ENCODE measurements around the gene INPP5B. TPM values are rescaled to one million over a fixed set of nuclear protein-coding genes. Genes with fewer than 3 reads are reported as not detected.

Gene INPP5B
- total and polyA plus RNA-seq, 2 experiments from 2014 or later = 6.9 to 29.1 TPM

DNA sequence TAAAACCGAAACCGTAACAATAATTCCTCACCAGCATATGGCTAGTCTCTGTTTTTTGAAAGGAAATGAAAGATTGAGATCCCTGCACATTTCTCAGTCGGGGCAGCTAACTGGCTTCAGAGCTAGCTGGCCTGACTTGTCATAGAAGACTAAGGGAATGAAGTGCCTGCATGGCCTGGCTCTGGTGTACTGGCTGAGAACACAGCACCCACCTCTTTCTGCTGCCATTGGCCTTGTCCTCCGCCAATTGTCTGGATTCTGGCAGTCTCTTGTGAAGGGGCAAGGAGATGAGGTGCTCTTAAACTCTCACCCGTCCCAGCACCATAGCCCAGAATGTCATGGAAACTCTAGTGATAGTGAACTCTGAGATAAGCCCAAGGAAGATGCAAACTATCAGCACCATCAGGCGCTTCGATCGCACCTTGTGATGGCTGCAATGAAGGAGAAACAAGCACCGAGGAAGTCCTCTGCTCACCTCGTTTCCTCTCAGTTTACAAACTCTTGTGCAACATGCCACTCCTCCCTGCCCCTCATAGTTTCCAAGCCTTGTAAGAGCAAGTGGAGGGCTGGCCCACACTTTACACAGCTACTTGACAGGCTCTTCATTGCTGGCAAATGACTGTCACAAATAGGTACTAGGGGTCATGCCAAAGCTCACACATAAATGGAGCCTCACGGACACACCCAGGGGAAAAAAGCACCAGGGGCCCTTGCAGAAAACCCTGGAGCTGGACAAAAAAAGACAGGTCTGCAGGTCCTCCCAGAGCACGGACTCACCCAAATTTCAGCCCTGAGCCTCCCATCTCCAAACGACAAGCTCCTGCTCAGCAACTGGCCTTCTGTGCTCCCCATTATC lies 16.4 kb downstream of the INPP5B start (continued):
- TF ChIP-seq, protein P1, sequence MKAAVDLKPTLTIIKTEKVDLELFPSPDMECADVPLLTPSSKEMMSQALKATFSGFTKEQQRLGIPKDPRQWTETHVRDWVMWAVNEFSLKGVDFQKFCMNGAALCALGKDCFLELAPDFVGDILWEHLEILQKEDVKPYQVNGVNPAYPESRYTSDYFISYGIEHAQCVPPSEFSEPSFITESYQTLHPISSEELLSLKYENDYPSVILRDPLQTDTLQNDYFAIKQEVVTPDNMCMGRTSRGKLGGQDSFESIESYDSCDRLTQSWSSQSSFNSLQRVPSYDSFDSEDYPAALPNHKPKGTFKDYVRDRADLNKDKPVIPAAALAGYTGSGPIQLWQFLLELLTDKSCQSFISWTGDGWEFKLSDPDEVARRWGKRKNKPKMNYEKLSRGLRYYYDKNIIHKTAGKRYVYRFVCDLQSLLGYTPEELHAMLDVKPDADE (IDR thresholded peaks at IDR 0.05) = no peak
- TF ChIP-seq JUNB (IDR thresholded peaks at IDR 0.05; ENCODE audit: unreplicated experiment) (no peak), CREB1 (CRISPR knock-in tag; IDR thresholded peaks at IDR 0.05; ENCODE audit: low read depth) (no peak), ZNF331 (CRISPR knock-in tag; IDR thresholded peaks at IDR 0.05; ENCODE audit: low read depth) (no peak), NANOG (IDR thresholded peaks at IDR 0.05; ENCODE audit: borderline replicate concordance) (no peak), EZH2 (IDR thresholded peaks at IDR 0.05; ENCODE audit: low read depth, unreplicated experiment) (no peak), STAT1 (IDR thresholded peaks at IDR 0.05; ENCODE audit: unreplicated experiment) (no peak), POLR2AphosphoS5 (IDR thresholded peaks at IDR 0.05; ENCODE audit: low read depth) (no peak)
- TF ChIP-seq, protein P2, sequence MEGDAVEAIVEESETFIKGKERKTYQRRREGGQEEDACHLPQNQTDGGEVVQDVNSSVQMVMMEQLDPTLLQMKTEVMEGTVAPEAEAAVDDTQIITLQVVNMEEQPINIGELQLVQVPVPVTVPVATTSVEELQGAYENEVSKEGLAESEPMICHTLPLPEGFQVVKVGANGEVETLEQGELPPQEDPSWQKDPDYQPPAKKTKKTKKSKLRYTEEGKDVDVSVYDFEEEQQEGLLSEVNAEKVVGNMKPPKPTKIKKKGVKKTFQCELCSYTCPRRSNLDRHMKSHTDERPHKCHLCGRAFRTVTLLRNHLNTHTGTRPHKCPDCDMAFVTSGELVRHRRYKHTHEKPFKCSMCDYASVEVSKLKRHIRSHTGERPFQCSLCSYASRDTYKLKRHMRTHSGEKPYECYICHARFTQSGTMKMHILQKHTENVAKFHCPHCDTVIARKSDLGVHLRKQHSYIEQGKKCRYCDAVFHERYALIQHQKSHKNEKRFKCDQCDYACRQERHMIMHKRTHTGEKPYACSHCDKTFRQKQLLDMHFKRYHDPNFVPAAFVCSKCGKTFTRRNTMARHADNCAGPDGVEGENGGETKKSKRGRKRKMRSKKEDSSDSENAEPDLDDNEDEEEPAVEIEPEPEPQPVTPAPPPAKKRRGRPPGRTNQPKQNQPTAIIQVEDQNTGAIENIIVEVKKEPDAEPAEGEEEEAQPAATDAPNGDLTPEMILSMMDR (conservative IDR thresholded peaks at IDR 0.05; ENCODE audit: low read depth in 2 of 2) = no peak

DNA sequence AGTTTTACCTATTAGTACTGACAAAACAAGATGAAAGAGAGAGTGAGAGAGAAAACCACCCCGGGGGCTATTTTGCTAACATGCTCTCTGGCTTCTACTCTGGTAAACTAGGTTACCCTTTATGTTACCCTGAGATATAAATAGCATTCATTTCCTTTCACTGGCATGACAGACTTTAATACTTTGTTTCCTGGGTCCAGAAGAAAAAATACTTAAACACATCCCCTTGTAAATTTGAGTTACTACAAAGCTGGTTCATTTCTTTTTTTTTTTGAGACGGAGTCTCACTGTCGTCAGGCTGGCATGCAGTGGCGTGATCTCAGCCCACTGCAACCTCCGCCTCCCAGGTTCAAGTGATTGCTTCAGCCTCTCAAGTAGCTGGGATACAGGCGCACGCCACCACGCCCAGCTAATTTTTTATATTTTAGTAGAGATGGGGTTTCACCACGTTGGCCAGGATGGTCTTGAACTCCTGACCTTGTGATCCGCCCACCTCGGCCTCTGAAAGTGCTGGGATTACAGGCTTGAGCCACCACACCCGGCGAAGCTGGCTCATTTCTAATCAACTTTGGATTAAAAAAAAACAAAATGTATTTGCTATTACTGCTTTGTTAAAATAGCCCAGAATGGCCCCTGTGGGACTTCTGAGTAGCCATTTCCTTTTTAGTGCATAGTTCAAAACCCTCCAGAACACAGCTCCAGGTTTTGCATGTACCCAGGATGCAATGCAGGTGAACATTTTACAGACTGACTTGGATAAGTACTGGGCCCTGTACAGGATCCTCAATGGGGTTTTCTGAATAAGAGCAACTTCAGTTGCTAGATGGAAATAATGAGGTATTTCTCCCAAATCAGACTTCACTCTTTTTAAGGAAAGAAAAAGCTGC lies 20.6 kb downstream of the INPP5B start:
- Histone ChIP-seq H3K27ac (ENCODE audit: low read depth) (peak overlapping the region; percentile 45), H2AFZ (no peak overlapping the region), H3K4me3 (no peak overlapping the region), H3K27me3 (ENCODE audit: insufficient read depth) (no peaks in the 10 kb centered on the region), H3K9me2 (ENCODE audit: insufficient read depth) (no peaks in the 10 kb centered on the region), H3K36me3 (ENCODE audit: insufficient read depth) (no peaks in the 10 kb centered on the region), H3K4me2 (no peak overlapping the region), H3K4me1 (ENCODE audit: insufficient read depth) (peaks cover 10% of the 10 kb centered on the region), H4K20me1 (replicated peaks; ENCODE audit: insufficient read depth) (no peaks in the 10 kb centered on the region; the same call in 1 of the 2 replicates), H3F3A (replicated peaks; ENCODE audit: low read depth) (peaks cover 6% of the 10 kb centered on the region; the same call in 1 of the 2 replicates), H3K79me2 (replicated peaks; ENCODE audit: insufficient read depth) (peaks cover 68% of the 10 kb centered on the region)
- peaks cover 1% of the 10 kb centered on the region for H3K27me3 Mint-ChIP-seq (ENCODE audit: insufficient read depth, low read depth, poor library complexity)
- ATAC-seq = no peak
- peak overlapping the region; percentile 50; the same call in 1 of the 2 replicates for H3K27ac Mint-ChIP-seq
- peaks cover 9% of the 10 kb centered on the region for H3K4me1 Mint-ChIP-seq
- H3K36me3 Mint-ChIP-seq (ENCODE audit: low read depth) = peaks cover 3% of the 10 kb centered on the region; the same call in 2 of the 3 replicates
- H3K4me3 Mint-ChIP-seq = no peak overlapping the region
- no peak for DNase-seq (ENCODE audit: low spot score)
- no peaks in the 10 kb centered on the region for H3K9me3 Mint-ChIP-seq
- TF ChIP-seq, protein P1 (IDR thresholded peaks at IDR 0.05) = no peak
- no peak for TF ChIP-seq POLR2AphosphoS5 (IDR thresholded peaks at IDR 0.05; ENCODE audit: low read depth)
- TF ChIP-seq ZNF114 (CRISPR knock-in tag; IDR thresholded peaks at IDR 0.05) = no peak
- no peak for TF ChIP-seq EZH2phosphoT487 (IDR thresholded peaks at IDR 0.05; ENCODE audit: unreplicated experiment)
- TF ChIP-seq STAT1 (IDR thresholded peaks at IDR 0.05; ENCODE audit: unreplicated experiment) = no peak
- no peak for TF ChIP-seq ZNF331 (CRISPR knock-in tag; IDR thresholded peaks at IDR 0.05; ENCODE audit: low read depth)
- no peak for TF ChIP-seq JUNB (IDR thresholded peaks at IDR 0.05; ENCODE audit: unreplicated experiment)
